Measurements from ENCODE around the gene MON1A. TPM values are rescaled to one million over a fixed set of nuclear protein-coding genes. Genes with fewer than 3 reads are reported as not detected.
"Not testable (repeated sequence)": the region's sequence is repeated elsewhere in the genome, so short reads cannot be mapped to it uniquely, and the experiment has no call there.

MON1A gene
- total RNA-seq, 1 experiment from 2014 or later: 9.0 TPM

DNA sequence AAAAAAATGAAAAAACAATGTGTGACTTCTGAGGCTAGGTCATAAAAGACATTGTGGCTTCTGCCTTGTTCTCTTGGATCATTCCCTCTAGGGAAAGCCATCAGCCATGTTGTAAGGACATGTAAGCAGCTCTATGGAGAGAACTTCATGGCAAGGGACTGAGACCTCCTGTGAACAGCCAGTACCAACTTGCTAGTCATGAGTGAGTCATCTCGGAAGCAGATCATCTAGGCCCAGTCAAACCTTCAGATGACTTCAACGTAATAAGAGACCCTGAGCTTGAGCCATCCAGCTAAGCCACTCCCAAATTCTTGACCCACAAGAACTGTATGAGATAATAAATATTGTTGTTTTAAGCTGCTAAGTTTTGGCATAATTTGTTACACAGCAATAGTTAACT lies 4.9 kb downstream of the MON1A start:
- POLR2A ChIA-PET: interaction anchor here (1.1 to 1.4 kb wide), 6 partner anchors 16 to 24 kb away, joined by 3 to 7 read pairs (median 5); partner anchors contain the start of gene RBM6
- no peaks in the 10 kb centered on the region for H3K36me3 ChIP-seq (ENCODE audit: control insufficient read depth in 1 of 2, insufficient read depth in 2 of 2, low read length in 2 of 2)
- H3K9me3 ChIP-seq (ENCODE audit: control insufficient read depth in 1 of 2, insufficient read depth in 1 of 2, low read depth in 1 of 2, low read length in 2 of 2): no peaks in the 10 kb centered on the region
- no peaks in the 10 kb centered on the region for H3K9me2 ChIP-seq (ENCODE audit: insufficient read depth)
- RAD21 ChIA-PET (ENCODE audit: low non-redundant PET in 1 of 2, low total read pairs in 2 of 2, uncharacterized antibody in 2 of 2, unreplicated experiment in 2 of 2): no interaction called here
- TF ChIP-seq, protein P1, sequence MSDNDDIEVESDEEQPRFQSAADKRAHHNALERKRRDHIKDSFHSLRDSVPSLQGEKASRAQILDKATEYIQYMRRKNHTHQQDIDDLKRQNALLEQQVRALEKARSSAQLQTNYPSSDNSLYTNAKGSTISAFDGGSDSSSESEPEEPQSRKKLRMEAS (IDR thresholded peaks at IDR 0.05): no peak
- TF ChIP-seq SP1 (IDR thresholded peaks at IDR 0.05; ENCODE audit: low read depth) (0 out of 2 replicates have a peak, but pooled peaks have one; percentile 18), EGR1 (IDR thresholded peaks at IDR 0.05; ENCODE audit: low read depth) (no peak), POLR2AphosphoS5 (IDR thresholded peaks at IDR 0.05; ENCODE audit: low read depth, low read length) (0 out of 2 replicates have a peak, but pooled peaks have one; percentile 35), SRF (IDR thresholded peaks at IDR 0.05; ENCODE audit: low read depth) (no peak), FOSL1 (IDR thresholded peaks at IDR 0.05; ENCODE audit: low read depth) (peak; percentile 81), JUND (IDR thresholded peaks at IDR 0.05) (peak; percentile 73), ZFX (IDR thresholded peaks at IDR 0.05) (no peak)
- TF ChIP-seq, protein P2, sequence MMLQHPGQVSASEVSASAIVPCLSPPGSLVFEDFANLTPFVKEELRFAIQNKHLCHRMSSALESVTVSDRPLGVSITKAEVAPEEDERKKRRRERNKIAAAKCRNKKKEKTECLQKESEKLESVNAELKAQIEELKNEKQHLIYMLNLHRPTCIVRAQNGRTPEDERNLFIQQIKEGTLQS (IDR thresholded peaks at IDR 0.05): no peak
- TF ChIP-seq, protein P3, sequence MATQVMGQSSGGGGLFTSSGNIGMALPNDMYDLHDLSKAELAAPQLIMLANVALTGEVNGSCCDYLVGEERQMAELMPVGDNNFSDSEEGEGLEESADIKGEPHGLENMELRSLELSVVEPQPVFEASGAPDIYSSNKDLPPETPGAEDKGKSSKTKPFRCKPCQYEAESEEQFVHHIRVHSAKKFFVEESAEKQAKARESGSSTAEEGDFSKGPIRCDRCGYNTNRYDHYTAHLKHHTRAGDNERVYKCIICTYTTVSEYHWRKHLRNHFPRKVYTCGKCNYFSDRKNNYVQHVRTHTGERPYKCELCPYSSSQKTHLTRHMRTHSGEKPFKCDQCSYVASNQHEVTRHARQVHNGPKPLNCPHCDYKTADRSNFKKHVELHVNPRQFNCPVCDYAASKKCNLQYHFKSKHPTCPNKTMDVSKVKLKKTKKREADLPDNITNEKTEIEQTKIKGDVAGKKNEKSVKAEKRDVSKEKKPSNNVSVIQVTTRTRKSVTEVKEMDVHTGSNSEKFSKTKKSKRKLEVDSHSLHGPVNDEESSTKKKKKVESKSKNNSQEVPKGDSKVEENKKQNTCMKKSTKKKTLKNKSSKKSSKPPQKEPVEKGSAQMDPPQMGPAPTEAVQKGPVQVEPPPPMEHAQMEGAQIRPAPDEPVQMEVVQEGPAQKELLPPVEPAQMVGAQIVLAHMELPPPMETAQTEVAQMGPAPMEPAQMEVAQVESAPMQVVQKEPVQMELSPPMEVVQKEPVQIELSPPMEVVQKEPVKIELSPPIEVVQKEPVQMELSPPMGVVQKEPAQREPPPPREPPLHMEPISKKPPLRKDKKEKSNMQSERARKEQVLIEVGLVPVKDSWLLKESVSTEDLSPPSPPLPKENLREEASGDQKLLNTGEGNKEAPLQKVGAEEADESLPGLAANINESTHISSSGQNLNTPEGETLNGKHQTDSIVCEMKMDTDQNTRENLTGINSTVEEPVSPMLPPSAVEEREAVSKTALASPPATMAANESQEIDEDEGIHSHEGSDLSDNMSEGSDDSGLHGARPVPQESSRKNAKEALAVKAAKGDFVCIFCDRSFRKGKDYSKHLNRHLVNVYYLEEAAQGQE (IDR thresholded peaks at IDR 0.05; ENCODE audit: low read depth): no peak
- H3K27ac ChIP-seq (ENCODE audit: low read depth, low read length): peak overlapping the region; percentile 28; the same call in 1 of the 2 replicates
- DNase-seq (ENCODE audit: low read depth, low spot score) (peak; percentile 73), ATAC-seq (peak; percentile 54)
- intact Hi-C loops (cut with micrococcal nuclease): no loop called here
- H2AFZ ChIP-seq (ENCODE audit: low read depth, low read length, poor library complexity, severe bottlenecking): no peak overlapping the region
- CTCF ChIA-PET: no interaction called here
- 0 out of 4 replicates have a peak overlapping the region, but pooled peaks of 1 of the 2 experiments have one; percentile 5 for H3K4me3 ChIP-seq (replicated peaks in 1 of 2; ENCODE audit: low read depth in 1 of 2, low read length in 2 of 2)
- H4K20me1 ChIP-seq (ENCODE audit: insufficient read depth): no peaks in the 10 kb centered on the region
- BruUV-seq (replicated peaks): no TSS peak
- peaks cover 14 to 27% of the 10 kb centered on the region in 2 experiments for H3K4me1 ChIP-seq (ENCODE audit: control insufficient read depth in 1 of 2, insufficient read depth in 2 of 2, low read length in 2 of 2)
- H3K79me2 ChIP-seq (ENCODE audit: insufficient read depth, low read length): no peaks in the 10 kb centered on the region
- H3K4me2 ChIP-seq (ENCODE audit: low read length): peak overlapping the region; percentile 67
- peak overlapping the region; percentile 23; the same call in 1 of the 2 replicates for H3K9ac ChIP-seq (ENCODE audit: low read length)
- no peaks in the 10 kb centered on the region for H3K27me3 ChIP-seq (ENCODE audit: insufficient read depth, low read length)

- H3K79me2 ChIP-seq (ENCODE audit: insufficient read depth, low read length); H2AFZ ChIP-seq (ENCODE audit: low read depth, low read length, poor library complexity, severe bottlenecking); H3K4me1 ChIP-seq (ENCODE audit: control insufficient read depth in 1 of 2, insufficient read depth in 2 of 2, low read length in 2 of 2); ATAC-seq; H3K9me3 ChIP-seq (ENCODE audit: control insufficient read depth in 1 of 2, insufficient read depth in 1 of 2, low read depth in 1 of 2, low read length in 2 of 2); H3K4me2 ChIP-seq (ENCODE audit: low read length); H3K27ac ChIP-seq (ENCODE audit: low read depth, low read length); POLR2A ChIA-PET; H4K20me1 ChIP-seq (ENCODE audit: insufficient read depth); H3K4me3 ChIP-seq (replicated peaks in 1 of 2; ENCODE audit: low read depth in 1 of 2, low read length in 2 of 2); H3K27me3 ChIP-seq (ENCODE audit: insufficient read depth, low read length); H3K9ac ChIP-seq (ENCODE audit: low read length); BruUV-seq (replicated peaks); DNase-seq (ENCODE audit: low read depth, low spot score); H3K36me3 ChIP-seq (ENCODE audit: control insufficient read depth in 1 of 2, insufficient read depth in 2 of 2, low read length in 2 of 2); intact Hi-C loops (cut with micrococcal nuclease); H3K9me2 ChIP-seq (ENCODE audit: insufficient read depth): not testable (repeated sequence)
- RAD21 ChIA-PET (ENCODE audit: low non-redundant PET in 1 of 2, low total read pairs in 2 of 2, uncharacterized antibody in 2 of 2, unreplicated experiment in 2 of 2): interaction anchor here in 1 of 2 experiments (0.6 kb wide), 1 partner anchor 38 kb away, joined by 8 read pairs; no protein-coding TSS in a partner anchor
- CTCF ChIA-PET: interaction anchor here (1.3 to 1.6 kb wide), 2 partner anchors 12 kb away, joined by 4 read pairs; partner anchors contain the start of gene MON1A
These were observed 11.6 kb downstream of the MON1A start for GRCh38 chr3:49917806-49918590.
